ENCODE data around the gene ZNF880. TPM values are rescaled to one million over a fixed set of nuclear protein-coding genes. Genes with fewer than 3 reads are reported as not detected.
"Not testable (repeated sequence)": the region's sequence is repeated elsewhere in the genome, so short reads cannot be mapped to it uniquely, and the experiment has no call there.

ZNF880 gene
- total RNA-seq: 18.6 TPM

GRCh38 chr19:52369559-52370340 is at the start of gene ZNF880:
ZNF880 (plus strand) TSS chr19:52369923; CDS start chr19:52369966, 43 bp downstream.
- DNase-seq (ENCODE audit: low spot score): peak; percentile 95

- no peak for DNase-seq (ENCODE audit: low spot score)
Observed at GRCh38 chr19:52322429-52322828, 47.3 kb upstream of the ZNF880 start.

DNA sequence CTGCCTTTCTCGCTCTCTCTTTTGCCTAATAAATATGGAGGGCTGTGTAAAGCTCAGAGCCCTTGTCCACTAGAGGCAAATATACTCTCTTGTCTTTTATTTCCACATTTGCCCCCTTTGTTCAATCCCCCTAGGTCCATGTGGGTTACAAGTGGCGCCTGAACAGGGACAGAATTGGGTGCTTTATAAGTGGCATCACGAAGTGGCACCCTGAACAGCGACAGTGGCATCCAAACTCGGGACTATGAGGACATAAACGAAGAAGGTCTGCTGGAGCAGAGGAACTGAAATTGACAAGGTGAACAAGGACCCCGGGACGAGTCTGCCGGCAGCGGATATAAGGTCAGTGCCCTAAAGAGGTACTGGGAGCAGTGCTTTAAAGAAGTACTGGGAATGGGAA is 38.0 kb upstream of the ZNF880 start:
- no peak for DNase-seq (ENCODE audit: low spot score)

- no peak for DNase-seq (ENCODE audit: low spot score)
Observed at GRCh38 chr19:52335768-52336116, 34.0 kb upstream of the ZNF880 start.

DNA sequence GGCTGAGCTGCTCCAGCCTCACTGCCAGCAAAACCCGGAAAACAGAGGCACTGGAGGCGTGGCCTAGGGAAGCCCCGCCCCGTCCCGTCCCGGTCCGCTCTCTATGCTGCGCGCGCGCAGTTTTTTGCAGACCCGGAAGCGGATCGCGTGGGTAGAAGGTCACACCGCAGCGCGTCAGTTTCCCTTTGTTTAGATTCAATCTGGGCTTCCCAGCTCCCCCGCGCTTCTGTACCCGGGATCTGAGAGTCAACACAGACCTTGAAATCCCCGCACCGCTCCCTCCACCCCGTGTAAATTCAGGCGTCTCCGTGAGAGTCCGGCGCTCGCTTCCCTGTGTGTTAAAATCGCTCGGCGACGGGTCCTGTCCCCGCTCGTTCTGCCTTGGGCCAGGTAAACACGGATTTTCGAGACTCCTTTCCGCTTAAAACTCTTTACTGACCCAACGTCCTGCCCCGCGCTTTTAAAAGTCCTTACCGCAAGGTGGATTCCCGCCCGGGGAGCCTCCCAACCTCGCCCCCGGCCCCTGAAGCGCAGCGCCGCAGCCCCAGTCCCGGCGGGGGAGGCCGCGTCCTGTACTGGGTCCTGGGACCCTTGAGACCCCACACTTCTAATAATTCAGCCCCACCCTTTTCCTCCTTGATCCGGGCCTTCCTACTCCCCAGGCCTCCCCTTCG is 33.5 kb upstream of the ZNF880 start, which contains the start of gene ZNF610:
ZNF610 (plus strand) TSS at position 127 of the 674 bp plus-strand sequence. CDS start 12,930 bp downstream, outside the sequence.
- DNase-seq (ENCODE audit: low spot score): peak; percentile 94

DNA sequence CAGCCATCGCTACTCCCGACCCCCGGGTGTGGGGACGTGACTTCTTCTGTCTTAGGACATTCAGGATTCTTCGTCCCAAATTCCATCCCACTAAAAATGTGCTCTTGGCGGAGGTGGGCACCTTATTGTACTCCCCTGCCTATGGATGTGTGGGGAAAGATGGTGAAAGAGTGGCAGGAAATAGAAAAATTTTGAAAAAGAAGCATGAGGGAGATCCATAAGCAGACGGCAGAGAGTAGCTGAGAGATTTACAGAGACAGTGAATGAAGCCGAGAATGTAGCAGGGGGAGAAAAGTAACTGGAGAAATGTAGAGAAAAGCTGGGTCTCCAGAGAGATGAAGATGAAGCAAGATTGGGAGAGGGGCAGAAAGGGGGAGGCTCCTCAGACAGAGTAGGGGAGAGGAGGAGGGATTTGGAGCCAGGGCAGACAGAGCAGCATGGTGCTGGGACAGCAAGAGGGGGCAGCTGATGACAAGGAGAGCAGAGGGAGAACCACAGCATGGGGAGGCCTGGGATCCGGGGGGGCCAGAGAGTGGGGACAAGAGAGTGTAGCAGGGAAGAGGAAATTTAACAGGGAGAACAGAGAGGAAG is 32.8 kb upstream of the ZNF880 start:
- no peak for DNase-seq (ENCODE audit: low spot score)

- DNase-seq (ENCODE audit: low spot score): not testable (repeated sequence)
Observed at GRCh38 chr19:52339022-52339421, 30.7 kb upstream of the ZNF880 start.

- DNase-seq (ENCODE audit: low spot score): peak; percentile 31
Observed at GRCh38 chr19:52343548-52343947, 26.2 kb upstream of the ZNF880 start.

DNA sequence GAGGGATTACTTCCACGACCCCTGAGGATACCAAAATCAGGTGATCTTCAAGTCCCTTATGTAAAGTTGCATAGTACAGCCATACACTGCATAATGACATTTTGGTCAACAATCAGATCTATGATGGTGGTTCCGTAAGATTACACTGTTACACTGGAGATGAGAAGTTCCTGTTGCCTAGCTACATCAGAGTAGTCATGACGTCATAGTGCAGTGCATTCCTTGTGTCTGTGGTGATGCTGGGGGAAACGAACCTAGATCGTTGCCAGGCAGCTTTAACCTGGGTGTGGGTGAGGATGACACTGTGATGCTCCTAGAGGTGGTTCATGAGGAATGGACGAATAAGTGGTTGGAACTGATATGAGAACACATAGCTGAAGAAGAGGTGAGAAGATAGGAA is 24.6 kb upstream of the ZNF880 start:
- no peak for DNase-seq (ENCODE audit: low spot score)

DNA sequence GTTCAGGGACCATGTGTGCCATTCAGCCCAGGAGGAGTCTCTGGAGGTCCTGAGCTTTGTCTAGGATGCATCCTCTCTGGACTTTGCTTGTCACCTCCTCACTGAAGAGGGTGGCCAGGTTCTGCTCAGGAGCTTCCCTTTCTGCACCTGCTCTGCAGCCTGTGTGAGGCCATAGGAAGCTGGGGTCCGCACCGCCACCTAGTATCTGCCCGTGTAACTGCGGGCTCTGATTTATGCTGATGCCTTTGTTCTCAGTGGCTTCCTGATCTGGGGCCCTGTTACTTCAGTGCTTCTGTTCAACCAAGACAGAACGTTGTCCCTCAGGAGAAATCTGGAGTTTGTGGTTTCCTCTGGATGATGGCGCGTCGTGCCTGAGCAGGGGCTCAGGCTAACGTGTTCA is 18.2 kb upstream of the ZNF880 start:
- no peak for DNase-seq (ENCODE audit: low spot score)

DNA sequence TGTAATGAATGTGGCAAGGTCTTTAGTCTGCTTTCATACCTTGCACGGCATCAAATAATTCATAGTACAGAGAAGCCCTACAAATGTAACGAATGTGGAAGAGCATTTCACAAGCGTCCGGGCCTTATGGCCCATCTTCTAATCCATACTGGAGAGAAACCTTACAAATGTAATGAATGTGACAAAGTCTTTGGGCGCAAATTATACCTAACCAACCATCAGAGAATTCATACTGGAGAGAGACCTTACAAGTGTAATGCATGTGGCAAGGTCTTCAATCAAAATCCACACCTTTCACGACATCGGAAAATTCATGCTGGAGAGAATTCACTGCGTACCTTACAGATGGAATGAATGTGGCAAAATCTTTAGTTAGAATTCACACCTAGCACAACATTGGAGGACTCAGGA is 3.3 kb upstream of the ZNF880 start:
- no peak for DNase-seq (ENCODE audit: low spot score)

GRCh38 chr19:52370341-52370710 is 603 bp downstream of the ZNF880 start:
- no peak for DNase-seq (ENCODE audit: low spot score)

- DNase-seq (ENCODE audit: low spot score): no peak
Observed at GRCh38 chr19:52391135-52391534, 21.4 kb downstream of the ZNF880 start.

GRCh38 chr19:52397310-52398080 is 27.8 kb downstream of the ZNF880 start, which contains the start of gene ZNF528:
ZNF528 (plus strand) TSS chr19:52397849; CDS start chr19:52402014, 4,165 bp downstream.
- peak; percentile 97 for DNase-seq (ENCODE audit: low spot score)

- DNase-seq (ENCODE audit: low spot score): no peak
Observed at GRCh38 chr19:52398081-52398441, 28.3 kb downstream of the ZNF880 start.

DNA sequence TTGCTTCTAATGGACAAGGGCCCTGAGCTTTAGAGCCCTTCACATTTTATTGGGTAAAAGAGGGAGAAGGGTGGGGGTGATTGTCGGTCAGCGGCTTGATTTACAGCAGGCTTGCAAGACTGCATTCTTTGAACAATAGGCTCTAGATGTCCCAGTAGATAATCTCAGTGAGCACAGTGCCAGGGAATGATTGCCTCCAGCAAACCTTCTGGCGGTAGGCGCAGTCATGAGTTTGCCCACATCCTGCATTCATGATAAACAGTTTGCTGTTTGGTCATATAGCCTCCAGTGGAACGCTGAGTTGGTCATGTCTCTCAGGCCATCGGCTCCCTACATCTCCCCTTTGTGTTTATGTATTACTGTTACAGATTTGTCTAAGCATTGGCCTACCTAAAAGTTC is 40.6 kb downstream of the ZNF880 start:
- DNase-seq (ENCODE audit: low spot score): no peak

DNA sequence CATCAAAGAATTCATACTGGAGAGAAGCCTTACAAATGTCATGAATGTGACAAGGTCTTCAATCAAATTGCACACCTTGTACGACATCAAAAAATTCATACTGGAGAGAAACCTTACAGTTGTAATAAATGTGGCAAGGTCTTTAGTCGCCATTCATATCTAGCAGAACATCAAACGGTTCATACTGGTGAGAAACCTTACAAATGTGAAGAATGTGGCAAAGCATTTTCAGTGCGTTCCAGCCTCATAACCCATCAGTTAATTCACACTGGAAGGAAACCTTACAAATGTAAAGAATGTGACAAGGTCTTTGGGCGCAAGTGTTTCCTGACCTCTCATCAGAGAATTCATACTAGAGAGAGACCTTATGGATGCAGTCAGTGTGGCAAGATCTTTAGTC is 46.0 kb downstream of the ZNF880 start:
- no peak for DNase-seq (ENCODE audit: low spot score)

DNA sequence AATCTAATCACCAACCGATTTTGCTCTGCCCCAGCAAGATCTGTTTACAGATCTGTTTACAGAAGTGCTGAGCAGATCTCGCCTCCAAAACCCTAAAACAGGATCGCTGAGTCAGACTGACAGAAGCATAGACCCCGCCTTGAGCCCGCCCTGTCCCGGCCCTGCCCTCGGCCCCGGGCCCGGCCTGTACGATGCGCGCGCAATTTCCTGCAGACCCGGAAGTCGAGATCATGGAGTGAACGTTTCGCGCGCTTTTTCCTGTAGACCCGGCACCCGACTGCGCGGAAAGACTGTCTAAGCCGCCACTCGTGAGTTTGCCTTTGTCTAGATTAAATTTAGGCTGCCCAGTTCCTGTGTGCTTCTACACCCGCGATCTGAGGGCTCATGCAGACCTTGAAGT is 59.2 kb downstream of the ZNF880 start, which contains the start of gene ZNF534:
ZNF534 (plus strand) TSS at position 212 of the 400 bp plus-strand sequence. CDS start 2,327 bp downstream, outside the sequence.
- no peak for DNase-seq (ENCODE audit: low spot score)

Data from mucosa of gallbladder (tissue), 1 donor.